Measurements from ENCODE around the gene CAMK2N1.
"Not testable (repeated sequence)": the region's sequence is repeated elsewhere in the genome, so short reads cannot be mapped to it uniquely, and the experiment has no call there.

The CAMK2N1 gene

GRCh38 chr1:20485527-20486456 lies at the start of gene CAMK2N1:
TSS of gene CAMK2N1 (minus strand) at chr1:20486210. CDS start at chr1:20485379, 831 bp downstream.
- peak; percentile 70 for DNase-seq

DNA sequence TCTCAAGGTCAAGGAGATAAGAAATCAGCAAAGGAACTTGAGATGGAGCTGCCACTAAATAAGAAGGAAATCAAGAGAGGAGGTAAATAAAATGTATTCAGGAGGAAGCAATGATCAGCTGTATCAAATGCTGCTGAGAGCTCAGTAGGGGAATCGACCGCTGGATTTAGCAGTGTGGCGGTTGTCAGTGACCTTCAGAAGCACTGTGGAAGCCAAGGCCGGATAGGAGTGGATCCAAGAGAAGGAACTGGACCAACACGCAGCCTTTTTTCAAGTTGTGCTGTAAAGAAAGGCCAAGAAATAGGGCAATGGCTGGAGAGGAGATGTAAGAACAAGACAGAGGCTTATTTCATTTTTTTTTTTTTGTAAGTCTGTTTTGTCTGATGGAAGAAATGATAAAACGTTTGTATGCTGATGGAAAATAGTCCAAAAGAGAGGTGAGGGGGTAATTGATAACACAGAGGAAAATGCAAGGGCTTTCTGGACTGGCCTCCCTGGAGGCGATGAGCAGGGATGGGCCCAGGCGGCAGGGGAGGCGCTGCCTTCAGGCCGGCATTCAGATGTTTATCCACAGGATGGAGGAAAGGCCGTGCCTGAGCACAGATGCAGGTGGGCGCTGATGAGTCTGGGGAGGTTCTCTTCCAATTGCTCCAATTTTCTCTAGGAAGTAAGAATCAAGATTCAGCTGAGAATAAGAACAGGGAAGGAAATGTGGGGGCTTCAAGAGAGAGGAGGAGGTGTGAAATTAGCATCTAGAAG lies 48.8 kb upstream of the CAMK2N1 start:
- no peak for DNase-seq

- no peak for DNase-seq
Observed at GRCh38 chr1:20533635-20534034, 47.6 kb upstream of the CAMK2N1 start.

DNA sequence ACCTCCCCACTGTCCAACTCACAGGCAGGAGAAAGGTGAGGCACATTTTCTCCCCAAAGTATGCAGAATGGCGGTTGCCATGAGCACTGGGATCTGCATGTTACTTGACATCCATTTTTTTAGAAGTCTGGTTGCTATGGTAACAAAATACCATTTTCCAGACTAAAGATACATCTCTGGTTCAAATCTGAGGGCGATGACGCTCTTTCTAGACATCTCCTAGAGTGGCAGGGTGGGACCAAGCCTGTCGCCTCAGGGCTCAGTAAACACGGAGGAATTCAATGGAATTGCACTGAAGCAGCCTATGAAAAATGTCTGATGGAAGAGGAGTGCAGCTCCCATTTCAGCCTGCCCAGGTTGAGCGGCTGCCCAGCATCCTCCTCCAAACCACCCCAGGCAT lies 44.9 kb upstream of the CAMK2N1 start:
- DNase-seq = no peak

GRCh38 chr1:20530306-20530705 lies 44.3 kb upstream of the CAMK2N1 start:
- DNase-seq = no peak

- DNase-seq = no peak
Observed at GRCh38 chr1:20528221-20528620, 42.2 kb upstream of the CAMK2N1 start.

DNA sequence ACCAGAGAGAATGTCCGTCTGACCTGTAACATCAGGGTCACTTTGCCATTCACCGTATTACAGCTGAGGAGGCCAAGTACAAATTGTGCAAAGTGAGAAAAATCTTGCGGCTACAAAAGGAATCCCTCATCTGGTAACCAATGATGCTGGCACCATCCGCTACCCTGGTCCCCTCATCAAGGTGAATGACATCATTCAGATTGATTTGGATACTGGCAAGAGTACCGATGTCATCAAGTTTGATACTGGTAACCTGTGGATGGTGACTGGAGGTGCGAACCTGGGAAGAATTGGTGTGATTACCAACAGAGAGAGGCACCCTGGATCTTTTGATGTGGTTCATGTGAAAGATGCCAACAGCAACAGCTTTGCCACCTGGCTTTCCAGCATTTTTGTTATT lies 40.3 kb upstream of the CAMK2N1 start:
- no peak for DNase-seq

- peak; percentile 69 for DNase-seq
Observed at GRCh38 chr1:20521960-20522861, 36.2 kb upstream of the CAMK2N1 start.

GRCh38 chr1:20519609-20520262 lies 33.7 kb upstream of the CAMK2N1 start:
- not testable (repeated sequence) for DNase-seq

- no peak for DNase-seq
Observed at GRCh38 chr1:20511518-20512428, 25.8 kb upstream of the CAMK2N1 start.

DNA sequence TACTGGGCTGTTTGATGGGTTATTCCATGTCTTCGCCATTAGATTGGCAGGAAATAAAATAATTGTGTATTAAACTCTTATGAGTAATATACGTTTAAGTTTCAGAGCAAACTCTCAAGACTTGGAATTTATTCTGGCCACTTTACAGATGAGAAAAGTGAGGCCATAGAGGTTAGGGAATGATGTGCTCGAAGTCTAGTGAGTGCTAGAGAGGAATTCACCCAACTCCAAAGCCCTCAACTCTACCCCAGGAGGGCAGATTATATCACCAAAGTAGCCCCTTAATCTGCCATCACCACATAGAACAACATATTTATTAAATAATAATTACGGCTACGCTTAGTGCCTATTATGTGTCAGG lies 22.4 kb upstream of the CAMK2N1 start:
- no peak for DNase-seq

DNA sequence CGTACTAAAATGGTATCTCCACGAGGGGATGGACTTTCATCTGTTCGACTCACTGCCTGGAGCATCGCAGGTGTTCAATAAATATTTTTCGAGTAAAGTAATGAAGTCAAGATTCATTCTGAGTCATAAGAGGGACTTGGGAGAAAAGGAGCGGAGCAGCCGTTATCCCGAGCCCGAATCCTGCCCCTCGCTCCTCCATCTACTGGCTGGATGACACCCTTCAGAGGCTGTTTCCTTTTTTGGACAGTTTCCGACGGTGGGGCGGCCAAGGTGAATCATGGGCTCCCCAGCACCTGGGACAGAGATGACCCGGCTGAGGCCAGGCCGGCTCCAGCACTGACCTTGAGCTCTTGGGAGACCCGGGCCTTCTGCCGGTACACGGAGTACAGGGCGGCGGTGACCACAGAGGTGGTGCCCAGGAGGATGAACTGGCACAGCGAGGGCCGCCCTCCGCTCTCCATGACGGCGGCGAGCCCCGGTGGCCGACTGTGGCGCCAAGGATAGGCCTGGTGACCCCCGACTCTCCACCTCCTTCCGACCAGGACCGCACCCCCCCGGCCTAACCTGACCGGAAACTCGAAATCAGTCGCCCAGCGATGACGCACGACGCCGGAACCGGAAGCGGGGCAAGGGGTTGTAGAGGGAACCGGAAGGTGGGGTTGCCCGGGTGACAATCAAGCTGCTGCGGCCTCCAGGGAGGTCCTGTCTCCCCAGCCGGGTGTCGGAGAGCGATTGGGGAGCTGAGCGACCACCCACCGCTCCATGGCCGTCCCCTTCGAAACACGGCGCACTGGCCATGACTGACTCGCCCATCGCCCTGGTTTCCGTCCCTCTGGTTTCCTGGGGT lies 21.8 kb upstream of the CAMK2N1 start, which contains the start of gene MUL1:
TSS of gene MUL1 (minus strand) at position 588 of the 847 bp plus-strand sequence. CDS start at position 461, 127 bp downstream.
- peak; percentile 93 for DNase-seq

GRCh38 chr1:20507248-20507563 lies 21.2 kb upstream of the CAMK2N1 start:
- no peak for DNase-seq

GRCh38 chr1:20505488-20505887 lies 19.5 kb upstream of the CAMK2N1 start:
- no peak for DNase-seq

DNA sequence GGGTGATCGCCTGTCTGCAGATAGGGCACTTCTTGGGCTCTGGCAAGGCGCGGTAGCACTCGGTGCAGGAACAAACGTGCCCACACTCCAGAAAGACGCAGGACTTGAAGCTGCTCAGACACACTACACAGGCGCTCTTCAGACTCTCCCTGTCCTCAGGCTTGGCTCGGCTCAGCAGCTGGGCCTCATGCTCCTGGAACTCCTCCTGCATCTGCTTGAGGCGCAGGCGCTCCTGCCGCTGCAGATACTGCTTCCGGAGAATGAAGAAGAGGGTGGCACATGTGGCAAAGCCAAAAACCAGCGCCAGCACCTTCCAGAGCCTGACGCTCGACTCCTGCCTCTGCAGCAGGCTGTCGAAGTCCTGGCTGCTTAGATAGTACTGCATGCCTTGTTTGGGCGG lies 14.7 kb upstream of the CAMK2N1 start:
- DNase-seq = no peak

DNA sequence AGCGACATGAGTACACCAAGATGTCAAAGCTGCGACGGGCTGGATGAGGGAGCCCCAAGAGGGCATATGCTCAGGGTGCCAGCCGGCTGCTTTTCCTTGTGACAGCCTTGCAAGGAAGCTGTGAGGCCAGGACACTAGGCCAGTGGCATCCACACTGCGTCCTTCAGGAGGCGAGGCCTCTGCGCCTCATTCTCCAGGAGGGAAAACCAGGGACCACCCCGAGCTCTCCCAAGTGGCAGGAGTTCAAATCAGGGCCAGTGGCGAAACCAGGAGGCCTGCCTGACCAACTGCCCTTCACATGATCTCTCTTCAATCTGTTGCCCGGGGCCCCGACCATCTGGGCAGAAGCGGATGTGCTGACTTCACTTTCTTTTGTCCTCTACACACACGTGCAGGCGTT lies 13.7 kb upstream of the CAMK2N1 start:
- no peak for DNase-seq

GRCh38 chr1:20499105-20499504 lies 13.1 kb upstream of the CAMK2N1 start:
- no peak for DNase-seq

DNA sequence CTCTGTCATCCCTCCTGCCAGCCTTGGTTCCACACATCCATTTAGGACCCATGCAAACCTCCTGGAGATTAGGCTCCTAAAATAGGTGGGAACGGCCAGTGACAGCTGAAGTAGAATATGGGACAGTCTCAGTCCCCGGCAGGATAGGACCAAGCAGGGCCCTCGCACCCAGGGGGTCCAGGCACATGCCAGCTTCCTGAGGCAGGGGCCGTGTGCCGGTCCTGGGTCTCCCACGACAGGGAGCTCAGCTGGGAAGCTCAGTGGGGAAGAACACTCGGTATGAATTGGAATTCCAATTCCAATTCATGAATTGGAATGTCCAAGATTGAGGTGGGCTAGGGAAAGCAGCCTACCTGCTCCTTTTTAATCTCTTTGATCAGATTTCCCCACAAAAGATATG lies 12.1 kb upstream of the CAMK2N1 start:
- DNase-seq = no peak

DNA sequence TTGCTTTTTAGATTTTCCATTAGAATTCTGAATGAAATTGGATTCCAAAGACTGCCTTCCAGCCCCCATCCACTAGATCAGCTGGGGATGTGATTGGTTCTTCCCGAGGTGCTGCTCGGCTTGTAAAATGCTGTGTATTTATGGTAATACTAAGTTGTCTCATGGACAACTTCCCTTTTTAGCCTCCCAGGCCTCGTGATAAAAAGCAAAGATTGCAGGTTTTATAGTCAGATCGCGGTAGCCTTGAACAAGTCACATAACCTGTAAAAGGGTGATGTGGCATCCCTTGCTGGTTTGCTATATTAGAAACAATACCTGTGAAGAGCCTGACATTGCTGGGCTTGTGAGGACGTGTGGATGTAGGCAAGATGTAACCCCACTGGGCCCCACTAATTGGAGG lies 11.5 kb upstream of the CAMK2N1 start:
- no peak for DNase-seq

DNA sequence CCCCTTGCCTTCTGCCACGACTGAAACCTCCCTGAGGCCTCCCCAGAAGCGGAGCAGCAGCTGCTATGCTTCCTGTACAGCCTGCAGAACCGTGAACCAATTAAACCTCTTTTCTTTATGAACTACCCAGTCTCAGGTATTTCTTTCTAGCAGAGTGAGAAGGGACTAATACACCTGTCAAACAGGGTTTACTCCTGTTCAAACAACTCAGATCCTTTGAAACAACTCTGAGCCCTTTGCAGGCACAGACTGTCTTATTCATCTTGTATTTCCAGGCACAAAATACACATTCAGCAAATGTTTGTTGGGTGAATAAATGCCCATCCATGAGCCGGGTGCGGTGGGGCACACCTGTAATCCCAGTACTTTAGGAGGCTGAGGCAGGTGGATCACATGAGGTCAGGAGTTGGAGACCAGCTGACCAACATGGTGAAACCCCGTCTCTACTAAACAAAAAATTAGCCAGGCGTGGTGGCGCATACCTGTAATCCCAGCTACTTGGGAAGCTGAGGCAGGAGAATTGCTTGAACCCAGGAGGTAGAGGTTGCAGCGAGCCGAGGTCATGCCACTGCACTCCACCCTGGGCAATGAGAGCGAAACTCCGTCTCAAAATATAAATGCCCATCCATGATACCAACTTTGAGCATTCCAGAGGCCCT lies 10.8 kb upstream of the CAMK2N1 start:
- not testable (repeated sequence) for DNase-seq

Data from CD4-positive, alpha-beta T cell treated with Interleukin-21 for 1 hour (primary cell).